A204.1 (cell line): ENCODE data around the gene EXO5.
A peak's percentile ranks its signal among the peaks of the same experiment; 100 is the strongest.
"Not testable (repeated sequence)": the region's sequence is repeated elsewhere in the genome, so short reads cannot be mapped to it uniquely, and the experiment has no call there.

ENCODE experiments used
- FAIRE-seq: peaks from 2 replicates; lab custom pipeline; 2012; peaks lifted over from hg19 to GRCh38; lab: Jason Lieb, UNC

Gene EXO5, protein sequence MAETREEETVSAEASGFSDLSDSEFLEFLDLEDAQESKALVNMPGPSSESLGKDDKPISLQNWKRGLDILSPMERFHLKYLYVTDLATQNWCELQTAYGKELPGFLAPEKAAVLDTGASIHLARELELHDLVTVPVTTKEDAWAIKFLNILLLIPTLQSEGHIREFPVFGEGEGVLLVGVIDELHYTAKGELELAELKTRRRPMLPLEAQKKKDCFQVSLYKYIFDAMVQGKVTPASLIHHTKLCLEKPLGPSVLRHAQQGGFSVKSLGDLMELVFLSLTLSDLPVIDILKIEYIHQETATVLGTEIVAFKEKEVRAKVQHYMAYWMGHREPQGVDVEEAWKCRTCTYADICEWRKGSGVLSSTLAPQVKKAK

GRCh38 chr1:40508375-40509341 is at the start of gene EXO5:
Gene EXO5, plus strand, starts transcription at chr1:40508767. Its CDS starts 5,778 bp downstream, at chr1:40514545.
- FAIRE-seq = peak; percentile 27

DNA sequence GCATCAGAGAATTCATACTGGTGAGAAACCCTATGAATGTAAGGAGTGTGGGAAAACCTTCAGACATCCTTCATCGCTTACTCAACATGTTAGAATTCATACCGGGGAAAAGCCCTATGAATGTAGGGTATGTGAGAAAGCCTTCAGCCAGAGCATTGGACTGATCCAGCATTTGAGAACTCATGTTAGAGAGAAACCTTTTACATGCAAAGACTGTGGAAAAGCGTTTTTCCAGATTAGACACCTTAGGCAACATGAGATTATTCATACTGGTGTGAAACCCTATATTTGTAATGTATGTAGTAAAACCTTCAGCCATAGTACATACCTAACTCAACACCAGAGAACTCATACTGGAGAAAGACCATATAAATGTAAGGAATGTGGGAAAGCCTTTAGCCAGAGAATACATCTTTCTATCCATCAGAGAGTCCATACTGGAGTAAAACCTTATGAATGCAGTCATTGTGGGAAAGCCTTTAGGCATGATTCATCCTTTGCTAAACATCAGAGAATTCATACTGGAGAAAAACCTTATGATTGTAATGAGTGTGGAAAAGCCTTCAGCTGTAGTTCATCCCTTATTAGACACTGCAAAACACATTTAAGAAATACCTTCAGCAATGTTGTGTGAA is 45.5 kb upstream of the EXO5 start:
- FAIRE-seq = no peak

DNA sequence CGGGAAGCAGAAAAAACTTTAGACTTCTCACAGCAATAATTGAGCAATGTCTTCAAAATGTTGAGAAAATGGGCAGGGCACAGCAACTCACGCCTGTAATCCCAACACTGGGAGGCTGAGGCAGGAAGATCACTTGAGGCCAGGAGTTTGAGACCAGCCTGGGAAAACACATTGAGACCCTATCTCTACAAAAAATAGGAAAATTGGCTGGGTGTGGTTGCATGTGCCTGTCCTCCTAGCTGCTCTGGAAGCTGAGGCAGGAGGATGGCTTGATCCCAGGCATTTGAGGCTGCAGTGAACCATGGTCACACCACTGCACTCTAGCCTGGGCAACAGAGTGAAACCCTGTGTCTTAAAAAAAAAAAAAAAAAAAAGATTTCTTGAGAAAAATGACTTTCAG is 39.2 kb upstream of the EXO5 start:
- no peak for FAIRE-seq

DNA sequence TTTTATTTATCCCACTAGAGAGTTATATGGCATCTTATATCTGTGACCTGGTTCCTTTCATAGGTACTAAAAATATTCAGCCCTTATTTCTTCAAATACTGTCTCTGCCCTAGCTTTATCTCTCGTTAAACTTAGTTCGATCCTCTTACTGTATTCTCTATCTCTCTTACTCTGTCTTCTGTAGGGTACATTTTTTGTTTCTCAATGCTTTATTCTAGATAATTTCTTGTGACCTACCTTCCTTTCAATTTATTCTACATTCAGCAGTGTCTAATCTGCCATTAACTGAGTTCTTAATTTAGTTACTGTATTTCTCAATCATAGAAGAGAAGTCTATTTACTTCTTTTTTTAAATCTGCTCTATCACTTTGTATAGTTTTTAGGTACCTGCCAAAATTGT is 33.3 kb upstream of the EXO5 start:
- no peak for FAIRE-seq

DNA sequence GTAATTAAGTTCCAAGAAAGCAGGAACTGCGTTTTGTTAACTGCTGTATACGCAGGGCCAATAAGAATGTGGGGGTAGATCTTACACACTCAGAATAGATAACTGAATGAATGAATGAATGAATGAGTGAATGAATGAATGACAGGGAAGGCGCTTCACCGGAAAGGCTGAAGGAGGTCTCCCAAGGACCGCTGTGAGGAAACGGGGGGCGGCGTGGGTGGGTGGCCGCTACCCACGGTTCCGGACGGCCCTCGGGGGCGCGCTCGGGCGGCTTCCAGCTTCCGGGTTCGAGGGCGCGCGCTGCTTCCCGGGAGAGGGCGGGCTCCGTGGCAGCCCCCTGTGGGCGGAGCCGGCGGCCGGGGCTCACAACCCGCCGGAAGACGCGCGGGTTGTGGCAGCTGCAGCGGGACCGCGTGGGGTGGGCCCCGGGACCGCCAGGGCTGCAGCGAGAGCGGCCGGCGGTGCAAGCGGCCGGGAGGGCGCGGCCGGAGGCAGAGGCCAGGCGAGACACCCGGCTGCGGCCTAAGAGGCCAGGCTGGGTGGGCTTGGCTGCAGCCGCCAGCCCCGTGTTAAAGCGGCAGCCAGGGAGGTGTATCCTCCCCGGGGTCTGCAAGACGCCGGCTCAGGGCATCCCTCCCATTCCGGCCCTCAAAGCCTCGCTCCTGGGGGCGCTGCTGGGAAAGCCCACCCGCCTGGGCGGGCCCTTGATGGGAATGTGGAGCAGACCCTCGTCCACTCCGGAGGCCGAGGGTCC is 31.5 kb upstream of the EXO5 start, which contains the start of gene ZFP69:
Gene ZFP69, plus strand, starts transcription at position 367 of the 754 bp plus-strand sequence. CDS start 2,072 bp downstream, outside the sequence.
- no peak for FAIRE-seq

DNA sequence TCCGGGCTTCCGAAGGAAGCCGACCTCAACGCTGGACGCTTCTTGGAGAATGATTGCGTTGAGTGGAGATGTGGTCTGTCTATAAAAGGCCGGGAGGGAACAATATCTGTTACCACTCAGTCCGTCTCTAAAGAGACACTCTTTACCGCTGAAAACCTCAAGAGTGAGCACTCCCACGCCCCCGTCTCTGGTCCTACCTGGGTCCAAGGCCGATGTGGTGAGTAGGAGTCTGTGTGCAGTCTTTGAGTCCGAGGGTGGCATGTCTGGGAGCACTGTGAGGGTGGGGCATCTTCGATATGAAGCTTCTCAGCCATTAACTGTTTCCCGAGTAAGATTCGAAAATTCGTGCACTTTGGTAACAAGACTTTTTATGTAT is 30.9 kb upstream of the EXO5 start:
- no peak for FAIRE-seq

DNA sequence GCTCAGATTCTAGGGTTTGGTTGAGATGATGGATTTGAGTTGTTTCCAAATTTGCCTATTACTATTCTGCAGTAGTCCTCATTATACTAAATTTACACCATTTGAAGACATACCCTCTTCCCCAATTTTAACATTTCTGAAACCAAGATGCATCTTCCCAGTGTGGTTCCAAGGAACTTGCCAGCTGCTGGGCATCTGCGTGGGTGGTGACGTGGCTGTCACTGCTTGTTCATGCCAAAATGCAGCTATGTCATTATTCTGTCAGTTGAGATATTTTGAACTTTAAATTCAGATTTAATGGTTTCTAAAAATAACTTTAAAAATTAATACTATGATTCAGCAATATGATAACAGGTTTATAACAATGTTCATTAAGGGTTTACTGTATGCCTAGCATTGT is 30.3 kb upstream of the EXO5 start:
- no peak for FAIRE-seq

DNA sequence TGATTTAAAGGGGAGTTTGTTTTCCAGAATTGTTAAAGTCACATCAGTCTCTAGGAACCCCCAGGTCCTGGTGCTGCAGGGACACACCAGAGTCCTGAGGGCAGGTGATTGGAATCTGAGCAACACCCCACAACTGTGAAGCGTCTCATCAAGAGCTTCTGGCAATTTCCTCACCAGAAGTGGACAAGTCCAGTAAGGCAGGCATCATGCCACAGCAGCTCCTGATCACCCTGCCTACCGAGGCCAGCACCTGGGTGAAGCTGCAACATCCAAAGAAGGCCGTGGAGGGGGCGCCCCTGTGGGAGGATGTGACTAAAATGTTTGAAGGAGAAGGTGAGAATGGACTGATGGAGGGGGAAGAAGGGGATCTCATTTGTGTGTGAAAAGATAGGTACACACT is 29.4 kb upstream of the EXO5 start:
- no peak for FAIRE-seq

- FAIRE-seq = no peak
Observed at GRCh38 chr1:40495315-40495903, 13.2 kb upstream of the EXO5 start.

GRCh38 chr1:40502651-40503050 is 5.9 kb upstream of the EXO5 start:
- FAIRE-seq = not testable (repeated sequence)

- no peak for FAIRE-seq
Observed at GRCh38 chr1:40507973-40508372, 594 bp upstream of the EXO5 start.

DNA sequence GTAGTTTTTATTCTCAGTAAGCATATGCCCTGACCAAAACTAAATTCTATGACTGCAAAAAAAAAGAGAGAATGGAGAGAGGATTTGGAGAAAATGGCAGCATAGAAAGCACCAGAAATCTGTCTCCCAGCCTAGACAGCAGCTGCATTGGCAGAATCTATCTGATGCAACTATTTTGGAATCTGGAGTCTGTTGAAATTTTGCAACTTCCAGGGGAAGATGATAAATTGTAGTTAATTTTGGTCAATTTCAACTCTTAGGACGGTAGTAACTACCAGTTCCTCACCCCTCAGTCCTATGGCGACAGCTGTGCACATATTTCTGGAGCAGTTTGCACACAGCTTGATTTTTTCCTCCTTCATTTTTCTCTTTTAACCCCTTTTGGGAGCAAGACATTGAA is 10.9 kb downstream of the EXO5 start:
- no peak for FAIRE-seq

DNA sequence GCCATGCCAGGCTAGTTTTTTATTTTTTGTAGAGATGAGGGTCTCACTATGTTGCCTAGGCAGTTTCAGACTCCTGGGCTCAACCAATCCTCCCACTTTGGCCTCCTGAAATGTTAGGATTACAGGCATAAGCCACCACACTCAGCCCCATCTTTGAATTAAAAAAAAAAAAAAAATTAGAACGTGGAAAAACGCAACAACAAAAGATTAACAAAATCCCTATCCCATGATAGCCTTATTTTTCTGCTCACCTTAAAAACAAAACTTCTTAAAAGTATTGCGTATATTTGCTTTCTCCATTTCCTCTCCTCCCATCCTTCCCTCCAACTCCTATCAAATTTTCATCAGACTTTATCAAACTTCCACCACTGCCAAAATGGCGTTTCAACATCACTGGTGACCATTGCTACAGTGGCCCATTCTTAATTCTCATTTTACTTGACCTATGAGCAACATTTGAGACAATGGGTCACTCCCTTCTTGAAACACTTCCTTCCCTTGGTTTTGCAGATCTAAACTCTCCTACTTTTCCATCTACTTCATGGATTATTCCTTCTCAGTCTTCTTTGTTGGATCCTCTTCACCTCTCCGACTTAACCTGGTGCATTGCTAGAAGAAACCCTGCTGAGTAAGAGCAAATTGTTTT is 22.3 kb downstream of the EXO5 start:
- FAIRE-seq = no peak

DNA sequence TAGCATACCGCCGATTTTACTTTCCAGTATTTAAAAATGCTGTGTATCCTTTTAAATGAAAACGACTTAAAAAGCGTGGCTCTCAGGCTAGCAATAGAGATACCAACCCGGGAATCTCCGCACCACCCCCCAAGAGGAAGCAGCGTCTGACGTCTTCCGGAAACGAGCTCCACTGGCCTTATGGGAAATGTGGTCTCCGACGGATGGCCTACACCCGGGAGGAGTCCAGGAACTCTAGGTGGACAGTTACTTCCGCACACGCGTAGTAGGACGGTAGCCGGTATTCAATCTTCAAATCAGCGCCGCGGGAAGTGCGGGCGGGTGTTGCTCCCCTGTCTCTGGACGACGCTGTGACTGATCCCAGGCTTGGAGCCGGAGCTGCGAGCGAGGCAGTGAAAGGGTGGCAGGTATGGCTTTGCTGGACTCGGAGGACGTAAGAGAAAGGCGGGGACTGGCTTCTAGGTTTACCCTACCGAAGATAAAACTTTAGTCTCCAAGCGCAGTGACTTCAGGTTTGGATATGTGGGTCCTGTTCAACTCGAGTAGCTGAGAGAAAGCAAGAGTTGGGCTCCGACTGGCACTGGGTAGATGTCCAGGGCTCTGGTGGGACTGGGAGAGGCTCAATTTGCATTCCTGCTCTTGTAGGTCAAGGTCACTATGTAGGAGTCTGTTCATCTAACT is 23.0 kb downstream of the EXO5 start, which contains the start of gene ZNF684:
Gene ZNF684, plus strand, starts transcription at position 257 of the 681 bp plus-strand sequence. CDS start 1,530 bp downstream, outside the sequence.
- peak; percentile 97 for FAIRE-seq

DNA sequence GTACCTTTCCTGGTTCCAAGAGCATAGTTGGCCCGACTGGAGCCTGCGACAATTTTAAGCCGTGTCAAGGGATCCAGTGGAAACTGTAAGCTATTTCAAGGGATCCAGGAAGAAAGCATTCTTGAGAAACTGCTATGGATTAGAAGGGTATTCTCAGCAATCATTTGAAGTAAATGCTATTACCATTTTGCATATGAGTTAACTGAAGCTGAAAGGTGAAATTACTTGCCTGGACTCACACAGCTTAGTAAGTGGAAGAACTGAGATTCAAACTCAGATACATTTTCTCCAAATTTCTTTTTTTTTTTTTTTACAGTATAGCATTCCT is 23.5 kb downstream of the EXO5 start:
- no peak for FAIRE-seq

DNA sequence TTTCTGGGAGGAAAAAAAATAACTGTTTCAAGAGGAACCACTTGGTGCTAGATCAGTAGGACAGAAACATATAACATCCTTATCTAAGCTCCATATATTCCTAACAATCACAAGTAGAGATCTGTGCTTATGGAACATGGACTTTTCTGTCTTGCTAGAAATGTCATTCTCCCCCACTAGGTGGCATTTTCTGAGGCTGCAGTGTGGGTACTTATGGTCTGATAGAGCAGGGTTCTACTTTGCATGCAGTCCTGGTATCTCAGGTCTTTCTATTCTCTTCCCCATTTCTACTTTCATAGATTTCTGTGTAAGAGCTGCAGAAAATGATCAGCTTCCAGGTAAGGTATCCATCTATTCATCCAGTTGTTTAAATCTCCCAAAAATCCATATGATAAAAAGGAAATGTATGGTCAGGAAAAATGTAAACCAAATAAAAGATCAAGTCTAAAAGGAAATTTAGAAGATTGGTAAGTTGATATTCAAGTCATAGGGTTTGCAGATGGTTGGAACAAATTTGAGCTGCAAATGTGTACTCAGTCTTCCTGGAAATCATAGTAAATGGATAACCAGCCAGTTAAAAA is 24.4 kb downstream of the EXO5 start:
- peak; percentile 67 for FAIRE-seq

GRCh38 chr1:40534589-40534988 is 26.0 kb downstream of the EXO5 start:
- no peak for FAIRE-seq

DNA sequence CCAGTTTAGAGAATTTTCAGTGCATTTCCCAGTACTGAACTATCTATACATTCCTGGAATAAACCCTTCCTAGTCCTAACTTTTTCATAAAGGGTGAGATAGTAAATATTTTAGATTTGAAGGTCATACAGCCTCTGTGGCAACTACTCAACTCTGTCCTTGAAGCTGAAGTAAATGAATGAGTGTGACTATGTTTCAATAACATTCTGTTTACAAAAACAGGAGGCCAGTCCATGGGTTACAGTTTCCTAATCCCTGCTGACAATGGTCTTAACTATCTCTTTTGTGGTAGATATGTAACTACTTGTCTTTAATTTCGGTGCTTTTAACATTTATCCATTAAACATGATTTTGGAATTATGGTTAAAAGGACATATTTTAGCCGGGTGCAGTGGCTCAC is 27.2 kb downstream of the EXO5 start:
- FAIRE-seq = no peak

- no peak for FAIRE-seq
Observed at GRCh38 chr1:40539338-40539737, 30.8 kb downstream of the EXO5 start.

- no peak for FAIRE-seq
Observed at GRCh38 chr1:40546957-40547356, 38.4 kb downstream of the EXO5 start.
